Karpas-422 (cell line): ENCODE data around the gene PRKCQ. TPM values are rescaled to one million over a fixed set of nuclear protein-coding genes. Genes with fewer than 3 reads are reported as not detected.

Experiments
- DNase-seq: peaks from one replicate; pipeline ENCODE4 v3.0.0-alpha.2; 2015
- H2AFZ ChIP-seq: fragments of 200-600 bp; sonication (generic); 2 replicates; pipeline ENCODE4 v1.6.1; 2014; ENCODE audit warnings: antibody characterized with exemption, low read length, mixed read lengths
- H3K27ac ChIP-seq: fragments of 200-600 bp; sonication (generic); 2 replicates; pipeline ENCODE4 v1.5.1; 2014; ENCODE audit warnings: mild to moderate bottlenecking, low read length, moderate library complexity
- H3K27me3 ChIP-seq: fragments of 200-600 bp; sonication (generic); 2 replicates; pipeline ENCODE4 v1.6.1; 2014; ENCODE audit warnings: low read length, mixed read lengths
- H3K36me3 ChIP-seq: fragments of 200-600 bp; sonication (generic); 2 replicates; pipeline ENCODE4 v1.6.1; 2014; ENCODE audit warnings: low read length, mixed read lengths; ENCODE audit not compliant: insufficient read depth
- H3K4me1 ChIP-seq: fragments of 200-600 bp; sonication (generic); 2 replicates; pipeline ENCODE4 v1.6.1; 2014; ENCODE audit warnings: mild to moderate bottlenecking, low read length, mixed read lengths
- H3K4me2 ChIP-seq: fragments of 200-600 bp; sonication (generic); 2 replicates; pipeline ENCODE4 v1.6.1; 2014; ENCODE audit warnings: low read length, low read depth, mild to moderate bottlenecking; ENCODE audit not compliant: poor library complexity, severe bottlenecking
- H3K4me3 ChIP-seq: fragments of 200-600 bp; sonication (generic); 2 replicates; pipeline ENCODE4 v1.5.1; 2014; ENCODE audit warnings: mild to moderate bottlenecking, antibody characterized with exemption, low read length, mixed read lengths
- H3K79me2 ChIP-seq: fragments of 200-600 bp; sonication (generic); 2 replicates; pipeline ENCODE4 v1.6.1; 2014; ENCODE audit warnings: mild to moderate bottlenecking, low read length, mixed read lengths
- H3K9ac ChIP-seq: fragments of 200-600 bp; sonication (generic); 2 replicates; pipeline ENCODE4 v1.6.0; 2014; ENCODE audit warnings: low read length
- H3K9me2 ChIP-seq: fragments of 200-600 bp; sonication (generic), shearing (Covaris generic); replicated peaks from 2 replicates; pipeline ENCODE4 v1.6.0; 2014; ENCODE audit warnings: mild to moderate bottlenecking, low read length, moderate library complexity; ENCODE audit not compliant: insufficient read depth
- H3K9me3 ChIP-seq: fragments of 300-700, 200-600 bp; sonication (generic); 2 replicates; pipeline ENCODE4 v1.6.1; 2014; ENCODE audit warnings: low read length, mixed read lengths
- H4K20me1 ChIP-seq: fragments of 200-600 bp; sonication (generic); 2 replicates; pipeline ENCODE4 v1.6.1; 2014; ENCODE audit warnings: mild to moderate bottlenecking, antibody characterized with exemption, low read length, low read depth; ENCODE audit not compliant: insufficient read depth
- total RNA-seq: library from RNA; depleted of rRNA; stranded (reverse); fragments of >200 nt; shearing (Covaris generic); gene quantifications from 2 replicates; pipeline ENCODE4 v1.2.3, GENCODE V29; 2014; ENCODE audit warnings: low replicate concordance

PRKCQ gene
- total RNA-seq, 1 experiment from 2014 or later, result not detected

- DNase-seq, result no peak
- H3K27me3 ChIP-seq, result no peaks in the 10 kb centered on the region
- no peaks in the 10 kb centered on the region for H4K20me1 ChIP-seq
- H3K27ac ChIP-seq, result no peak overlapping the region
- H3K9me2 ChIP-seq, result no peaks in the 10 kb centered on the region
- H2AFZ ChIP-seq, result no peak overlapping the region
- no peak overlapping the region for H3K4me3 ChIP-seq
- no peaks in the 10 kb centered on the region for H3K9me3 ChIP-seq
- no peaks in the 10 kb centered on the region for H3K79me2 ChIP-seq
- no peaks in the 10 kb centered on the region for H3K36me3 ChIP-seq
- H3K4me2 ChIP-seq, result no peak overlapping the region
- H3K4me1 ChIP-seq, result no peaks in the 10 kb centered on the region
- no peak overlapping the region for H3K9ac ChIP-seq
Observed at GRCh38 chr10:6411436-6411835, 168.6 kb downstream of the PRKCQ start.

GRCh38 chr10:6410830-6411229, 169.2 kb downstream of the PRKCQ start:
- Histone ChIP-seq H2AFZ (no peak overlapping the region), H3K4me2 (no peak overlapping the region), H3K9ac (no peak overlapping the region), H3K4me1 (no peaks in the 10 kb centered on the region), H3K36me3 (no peaks in the 10 kb centered on the region), H3K9me3 (no peaks in the 10 kb centered on the region), H3K79me2 (no peaks in the 10 kb centered on the region), H3K27me3 (no peaks in the 10 kb centered on the region), H3K4me3 (no peak overlapping the region), H4K20me1 (no peaks in the 10 kb centered on the region), H3K27ac (no peak overlapping the region), H3K9me2 (no peaks in the 10 kb centered on the region)
- no peak for DNase-seq

- no peaks in the 10 kb centered on the region for H3K27me3 ChIP-seq
- no peaks in the 10 kb centered on the region for H3K36me3 ChIP-seq
- H3K9me3 ChIP-seq, result no peaks in the 10 kb centered on the region
- no peaks in the 10 kb centered on the region for H3K79me2 ChIP-seq
- H4K20me1 ChIP-seq, result no peaks in the 10 kb centered on the region
- no peak for DNase-seq
- no peak overlapping the region for H2AFZ ChIP-seq
- no peaks in the 10 kb centered on the region for H3K9me2 ChIP-seq
- H3K4me2 ChIP-seq, result no peak overlapping the region
- no peak overlapping the region for H3K9ac ChIP-seq
- no peak overlapping the region for H3K4me3 ChIP-seq
- H3K27ac ChIP-seq, result no peak overlapping the region
- H3K4me1 ChIP-seq, result no peaks in the 10 kb centered on the region
Observed at GRCh38 chr10:6409971-6410643, 170.0 kb downstream of the PRKCQ start.

GRCh38 chr10:6408799-6409198, 171.3 kb downstream of the PRKCQ start:
- no peaks in the 10 kb centered on the region for H3K79me2 ChIP-seq
- H3K9me2 ChIP-seq, result no peaks in the 10 kb centered on the region
- H3K27me3 ChIP-seq, result no peaks in the 10 kb centered on the region
- DNase-seq, result no peak
- H3K9me3 ChIP-seq, result no peaks in the 10 kb centered on the region
- H3K27ac ChIP-seq, result no peak overlapping the region
- no peak overlapping the region for H2AFZ ChIP-seq
- no peak overlapping the region for H3K4me2 ChIP-seq
- no peaks in the 10 kb centered on the region for H3K4me1 ChIP-seq
- H3K9ac ChIP-seq, result no peak overlapping the region
- H3K36me3 ChIP-seq, result no peaks in the 10 kb centered on the region
- no peaks in the 10 kb centered on the region for H4K20me1 ChIP-seq
- H3K4me3 ChIP-seq, result no peak overlapping the region

- DNase-seq, result no peak
- Histone ChIP-seq H2AFZ (no peak overlapping the region), H3K27ac (no peak overlapping the region), H3K9me2 (no peaks in the 10 kb centered on the region), H4K20me1 (no peaks in the 10 kb centered on the region), H3K4me3 (no peak overlapping the region), H3K27me3 (no peaks in the 10 kb centered on the region), H3K4me2 (no peak overlapping the region), H3K79me2 (no peaks in the 10 kb centered on the region), H3K9me3 (no peaks in the 10 kb centered on the region), H3K36me3 (no peaks in the 10 kb centered on the region), H3K9ac (no peak overlapping the region), H3K4me1 (no peaks in the 10 kb centered on the region)
Observed at GRCh38 chr10:6407034-6407721, 172.9 kb downstream of the PRKCQ start.

- H3K9me3 ChIP-seq, result no peaks in the 10 kb centered on the region
- peak; percentile 72 for DNase-seq
- H3K79me2 ChIP-seq, result no peaks in the 10 kb centered on the region
- H3K27me3 ChIP-seq, result no peaks in the 10 kb centered on the region
- H2AFZ ChIP-seq, result no peak overlapping the region
- no peak overlapping the region for H3K4me3 ChIP-seq
- no peaks in the 10 kb centered on the region for H3K36me3 ChIP-seq
- no peaks in the 10 kb centered on the region for H4K20me1 ChIP-seq
- H3K27ac ChIP-seq, result no peak overlapping the region
- no peaks in the 10 kb centered on the region for H3K9me2 ChIP-seq
- H3K4me2 ChIP-seq, result no peak overlapping the region
- H3K9ac ChIP-seq, result no peak overlapping the region
- peaks cover 3% of the 10 kb centered on the region for H3K4me1 ChIP-seq
Observed at GRCh38 chr10:6406220-6407033, 173.6 kb downstream of the PRKCQ start.

GRCh38 chr10:6405713-6406112, 174.4 kb downstream of the PRKCQ start:
- Histone ChIP-seq H3K27ac (no peak overlapping the region), H3K9me2 (no peaks in the 10 kb centered on the region), H3K36me3 (no peaks in the 10 kb centered on the region), H3K27me3 (no peaks in the 10 kb centered on the region), H3K9me3 (no peaks in the 10 kb centered on the region), H3K9ac (no peak overlapping the region), H3K4me1 (peaks cover 10% of the 10 kb centered on the region), H3K4me2 (no peak overlapping the region), H3K79me2 (no peaks in the 10 kb centered on the region), H4K20me1 (no peaks in the 10 kb centered on the region), H2AFZ (no peak overlapping the region), H3K4me3 (no peak overlapping the region)
- no peak for DNase-seq
